ENCODE measurements around the gene HIC2.

DNA sequence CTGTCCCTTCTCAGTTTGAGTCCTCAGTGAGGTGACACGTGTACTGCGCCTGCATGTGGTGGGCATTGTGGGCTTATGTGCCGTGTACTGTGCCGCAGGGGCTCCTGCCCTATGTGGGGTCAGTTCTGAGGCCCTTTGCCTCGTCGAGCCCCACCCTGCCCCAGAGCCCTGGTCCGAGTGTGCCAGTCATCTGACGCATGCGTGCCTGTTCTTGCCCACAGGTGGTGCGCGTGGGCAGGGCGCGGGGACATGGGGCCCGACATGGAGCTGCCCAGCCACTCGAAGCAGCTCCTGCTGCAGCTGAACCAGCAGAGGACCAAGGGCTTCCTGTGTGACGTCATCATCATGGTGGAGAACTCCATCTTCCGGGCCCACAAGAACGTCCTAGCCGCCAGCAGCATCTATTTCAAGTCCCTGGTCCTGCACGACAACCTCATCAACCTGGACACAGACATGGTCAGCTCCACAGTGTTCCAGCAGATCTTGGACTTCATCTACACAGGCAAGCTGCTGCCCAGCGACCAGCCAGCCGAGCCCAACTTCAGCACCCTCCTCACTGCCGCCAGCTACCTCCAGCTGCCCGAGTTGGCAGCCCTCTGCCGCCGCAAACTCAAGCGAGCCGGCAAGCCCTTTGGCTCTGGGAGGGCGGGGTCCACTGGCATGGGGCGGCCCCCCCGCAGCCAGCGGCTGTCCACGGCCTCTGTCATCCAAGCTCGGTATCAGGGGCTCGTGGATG is 27.7 kb downstream of the HIC2 start:
- TF ChIP-seq YY1 (IDR thresholded peaks at IDR 0.05; ENCODE audit: insufficient read depth, insufficient read length) (no peak), SUZ12 (IDR thresholded peaks at IDR 0.05; ENCODE audit: extremely low read depth, insufficient read depth, insufficient read length) (no peak)
